ENCODE measurements around the gene GOLIM4.
A peak's percentile ranks its signal among the peaks of the same experiment; 100 is the strongest.

GOLIM4 gene

DNA sequence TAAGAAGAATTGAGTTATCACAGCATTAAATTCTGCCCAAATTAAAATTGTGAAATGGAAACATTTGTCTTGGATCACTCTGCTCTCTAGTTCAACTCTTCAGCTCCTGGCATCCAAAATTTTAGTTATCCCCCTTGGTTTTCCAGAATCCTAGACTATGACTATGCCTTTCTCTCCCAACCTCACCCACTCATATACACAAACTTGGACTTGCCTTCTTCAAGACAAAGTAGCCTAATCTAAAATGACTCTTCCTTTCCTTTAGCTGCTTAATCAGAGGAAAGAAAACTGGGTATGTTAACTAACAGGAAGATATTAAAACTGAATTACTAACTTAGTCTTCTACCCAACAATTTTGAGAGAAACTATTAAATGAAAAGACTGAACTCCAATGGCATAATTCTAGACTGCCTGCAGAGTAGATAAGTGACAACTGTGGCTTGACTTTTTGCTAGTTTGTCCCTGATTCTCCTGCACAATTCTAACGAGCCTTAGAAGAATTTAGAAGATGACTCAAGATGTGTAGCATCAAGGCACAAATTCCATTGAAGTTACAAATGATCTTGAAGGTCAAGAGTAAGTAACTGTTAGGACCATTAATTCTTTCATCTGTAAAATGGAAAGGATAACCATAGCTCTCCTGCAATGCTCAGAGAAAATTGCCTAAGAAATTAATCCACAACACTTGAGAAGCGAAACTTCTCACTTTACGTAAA, 5.2 kb upstream of the GOLIM4 start:
- DNase-seq (ENCODE audit: low read depth in 2 of 2), result no peak

DNA sequence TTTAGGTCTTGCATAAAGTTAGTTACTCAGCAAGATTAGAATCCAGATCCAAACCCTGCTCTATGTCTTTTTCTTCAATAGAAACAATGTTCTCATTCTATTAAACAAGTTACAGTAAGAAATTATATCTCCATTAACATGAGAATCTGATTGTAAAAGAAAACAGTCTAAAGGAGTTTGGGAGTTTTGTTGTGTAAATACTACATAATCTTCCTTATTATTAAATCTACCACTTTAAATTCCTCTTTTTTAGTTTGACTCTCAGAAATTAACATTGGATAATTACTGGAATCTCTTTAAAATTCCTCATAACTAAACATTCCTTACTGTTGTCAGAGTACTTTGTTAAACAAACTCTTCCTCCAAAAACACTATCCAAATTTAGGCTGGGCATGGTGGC, 1.7 kb upstream of the GOLIM4 start:
- DNase-seq (ENCODE audit: low read depth in 2 of 2), result no peak

DNA sequence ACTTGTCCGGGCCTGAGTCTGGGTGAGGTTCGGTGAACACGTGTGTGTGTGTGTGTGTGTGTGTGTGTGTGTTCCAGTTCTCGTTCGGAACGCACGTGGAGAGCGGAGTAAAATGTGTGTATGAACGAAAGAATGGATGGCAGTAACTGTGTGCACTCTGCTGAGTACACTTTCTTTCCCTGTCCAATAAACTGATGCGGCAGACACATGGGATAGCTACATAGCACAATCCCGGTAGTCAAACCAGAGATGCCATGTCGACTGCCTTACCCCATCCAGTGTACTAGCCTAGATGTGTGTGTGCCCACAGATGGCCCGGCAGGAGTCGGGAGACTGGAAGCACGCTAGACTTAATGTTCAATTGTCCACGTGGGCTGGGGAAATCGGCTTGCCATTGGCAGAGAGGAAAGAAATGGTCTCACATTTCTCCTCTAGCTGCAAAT, 507 bp upstream of the GOLIM4 start:
- DNase-seq (ENCODE audit: low read depth in 2 of 2), result no peak

DNA sequence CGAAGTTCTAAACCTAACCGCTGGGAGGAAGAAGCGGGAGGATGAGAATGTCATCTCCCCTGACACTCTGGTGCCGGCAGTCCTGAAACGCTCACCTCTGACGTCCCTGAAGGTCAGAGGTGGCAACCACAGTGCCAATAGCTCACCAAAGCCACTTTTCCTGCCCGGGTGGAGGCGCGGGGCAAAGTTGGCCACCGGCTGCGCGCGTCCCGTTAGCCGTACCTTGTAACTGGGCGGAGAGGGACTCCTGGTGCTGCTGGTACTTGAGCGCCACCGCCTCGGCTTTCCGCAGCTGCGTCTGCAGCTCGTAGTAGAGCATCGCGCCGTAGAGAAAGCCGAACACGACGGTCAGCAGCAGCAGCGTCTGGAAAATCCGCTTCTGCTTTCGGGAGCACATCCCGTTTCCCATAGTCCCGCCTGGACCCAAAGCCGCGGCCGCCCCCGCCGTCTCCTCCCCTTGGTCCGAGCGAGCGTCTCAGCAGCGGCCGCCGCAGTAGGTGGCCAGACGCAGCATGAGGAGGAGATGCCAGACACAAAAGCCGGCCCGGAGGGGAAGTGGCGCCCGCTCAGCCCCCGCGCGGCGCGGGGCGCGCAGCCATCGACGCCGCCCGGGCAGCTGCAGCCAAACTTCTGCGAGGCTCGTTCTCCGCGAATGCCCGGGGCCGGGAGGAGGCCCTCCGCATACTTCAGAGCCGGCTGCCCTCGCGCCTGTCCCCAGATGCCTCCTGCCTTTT, 680 bp downstream of the GOLIM4 start:
- DNase-seq (ENCODE audit: low read depth in 2 of 2), result peak; percentile 1

DNA sequence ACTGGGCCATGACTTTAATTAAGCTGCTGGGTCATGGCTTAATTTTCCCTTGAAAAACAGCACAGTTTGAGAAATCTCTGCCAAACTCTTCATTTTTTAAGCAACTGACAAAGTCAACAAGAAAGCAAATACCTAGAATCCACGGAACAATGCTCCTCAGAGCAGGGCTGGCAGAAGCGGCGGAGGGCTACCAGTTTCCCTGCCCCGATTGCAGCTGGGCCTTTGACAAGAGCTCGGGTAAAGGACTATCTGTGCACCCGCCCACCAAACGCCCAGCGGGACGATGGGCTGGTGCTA, 1.2 kb downstream of the GOLIM4 start:
- peak in 1 of 2 donors; percentile 14 for DNase-seq (ENCODE audit: low read depth in 2 of 2)

DNA sequence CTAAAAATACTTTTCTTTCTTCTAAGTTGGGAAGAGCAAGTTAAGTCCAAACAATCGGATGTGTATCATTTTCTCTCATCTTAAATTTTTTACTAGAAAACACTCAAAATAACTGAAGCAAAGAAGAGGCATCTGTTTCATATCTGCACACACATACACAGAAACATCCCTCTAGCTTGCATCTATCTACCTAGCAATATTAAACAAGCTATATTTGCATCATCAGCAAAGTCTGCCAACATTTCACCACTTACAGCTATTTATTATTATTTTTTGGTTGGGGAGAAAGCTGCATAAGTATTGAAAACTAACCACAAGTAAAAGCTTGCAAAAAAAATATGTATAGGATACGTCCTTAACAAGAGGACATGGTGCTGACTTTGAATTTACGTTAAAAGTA, 1.9 kb downstream of the GOLIM4 start:
- no peak for DNase-seq (ENCODE audit: low read depth in 2 of 2)

DNA sequence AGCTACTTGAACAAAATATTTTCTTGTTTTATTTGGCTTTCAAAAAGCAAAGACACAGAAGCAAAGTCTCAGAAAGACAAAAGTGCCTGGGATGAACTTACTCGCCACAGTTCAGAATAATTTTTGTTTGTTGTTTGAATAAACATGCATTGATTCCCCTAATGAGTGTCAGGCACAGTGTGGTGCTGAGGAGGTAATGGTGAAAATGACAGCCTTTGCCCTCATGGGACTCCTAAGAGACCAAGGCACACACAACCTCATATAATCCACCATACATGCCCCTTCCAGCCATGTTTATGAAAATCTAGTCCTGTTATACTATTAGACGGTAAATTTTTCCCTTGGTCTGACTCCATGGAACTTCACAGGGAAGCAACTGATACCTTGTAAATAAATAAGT, 2.5 kb downstream of the GOLIM4 start:
- no peak for DNase-seq (ENCODE audit: low read depth in 2 of 2)

DNA sequence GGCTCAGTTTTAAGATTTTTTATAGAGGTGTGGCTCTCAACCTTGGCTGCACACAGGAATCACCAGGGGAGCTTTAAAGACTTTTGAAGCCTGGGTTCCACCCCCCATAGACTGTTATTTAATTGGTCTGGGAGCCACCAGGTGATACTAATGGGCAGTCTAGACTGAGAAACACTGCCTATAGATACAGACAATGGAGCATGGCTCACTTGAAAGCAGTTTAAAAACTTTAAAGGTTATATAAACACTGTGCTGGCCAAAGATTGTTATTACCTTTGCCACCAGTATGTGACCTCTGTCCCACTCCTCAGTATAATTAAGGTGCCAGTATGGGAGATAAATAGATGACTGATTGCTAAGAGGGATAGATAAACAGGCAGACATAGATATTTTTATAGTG, 3.8 kb downstream of the GOLIM4 start:
- DNase-seq (ENCODE audit: low read depth in 2 of 2), result no peak

DNA sequence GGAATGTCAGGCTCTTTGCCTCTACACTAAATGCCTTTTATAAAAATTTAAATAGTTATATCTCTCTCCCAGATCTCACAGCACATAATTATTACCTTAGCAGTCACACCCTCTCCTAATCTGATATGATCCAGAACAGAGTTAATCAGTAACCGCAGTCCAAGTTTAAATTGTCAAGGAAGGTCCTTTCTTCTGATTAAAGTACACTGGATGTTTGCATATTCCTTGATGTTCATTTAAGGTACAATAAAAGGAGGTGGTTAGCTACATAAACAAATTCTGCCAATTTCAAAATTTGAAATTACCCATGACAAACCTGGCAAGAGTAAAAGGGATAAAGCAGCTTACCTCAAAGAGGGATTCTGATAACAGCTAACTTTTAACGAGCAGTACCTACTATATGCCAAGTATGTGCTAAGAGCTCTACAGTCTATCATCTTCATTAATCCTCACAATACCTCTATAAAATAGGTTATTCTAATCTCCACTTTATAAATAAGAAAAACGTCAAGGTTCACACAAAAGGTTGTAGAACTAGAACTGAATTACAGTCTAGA, 4.3 kb downstream of the GOLIM4 start:
- DNase-seq (ENCODE audit: low read depth in 2 of 2), result no peak

DNA sequence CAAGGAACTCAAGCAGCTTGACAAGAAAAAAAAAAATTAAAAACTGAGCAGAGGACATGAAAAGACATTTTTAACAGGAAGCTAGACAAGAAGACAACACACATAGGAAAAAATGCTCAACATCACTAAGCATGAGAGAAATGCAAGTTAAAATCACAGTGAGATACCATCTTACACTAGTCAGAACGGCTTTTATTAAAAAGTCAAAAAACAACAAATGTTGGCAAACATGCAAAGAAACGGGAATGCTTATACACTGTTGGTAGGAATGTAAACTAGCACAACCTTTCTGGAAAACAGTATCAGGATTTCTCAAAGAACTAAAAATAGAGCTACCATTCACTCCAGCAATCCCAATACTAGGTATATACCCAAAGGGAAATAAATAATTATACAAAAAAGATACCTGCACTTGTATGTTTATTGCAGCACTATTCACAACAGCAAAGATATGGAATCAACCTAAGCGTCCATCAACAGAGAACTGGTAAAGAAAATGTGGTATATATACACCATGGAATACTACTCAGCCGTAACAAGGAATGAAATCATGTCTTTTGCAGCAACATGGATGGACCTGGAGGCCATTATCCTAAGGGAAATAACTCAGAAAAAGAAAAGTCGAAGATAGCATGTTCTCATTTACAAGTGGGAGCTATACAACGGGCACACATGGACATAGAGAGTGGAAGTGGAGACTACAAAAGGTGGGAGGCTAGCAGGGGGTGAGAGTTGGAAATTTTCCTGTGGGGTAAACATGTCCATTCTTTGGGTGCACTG, 5.2 kb downstream of the GOLIM4 start:
- DNase-seq (ENCODE audit: low read depth in 2 of 2), result no peak

DNA sequence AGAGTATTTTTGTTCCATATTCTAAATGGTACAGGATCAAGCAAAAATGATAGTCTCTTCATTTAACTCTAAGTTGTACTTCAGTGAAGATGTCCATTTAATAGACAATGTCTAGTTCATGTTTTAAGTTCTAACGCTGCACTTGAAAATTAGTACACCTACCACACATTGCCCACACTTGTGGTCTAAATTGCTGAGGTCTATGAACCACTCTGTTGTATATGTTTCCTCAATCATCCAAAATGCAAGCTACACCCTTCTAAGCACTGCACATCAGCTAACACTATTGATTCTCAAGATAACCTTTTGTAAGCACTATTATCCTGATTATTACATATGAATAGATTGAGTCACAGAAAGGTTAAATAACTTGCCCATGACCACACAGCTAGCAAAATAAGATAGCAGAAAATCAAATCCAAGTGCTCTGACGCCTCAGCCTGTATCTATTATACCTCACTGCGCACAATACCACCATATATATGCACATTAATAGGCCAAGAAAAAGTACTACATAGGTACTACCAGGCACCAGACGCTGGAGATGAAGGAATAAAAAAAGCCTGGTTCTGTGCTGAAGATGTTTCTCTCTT, 6.4 kb downstream of the GOLIM4 start:
- DNase-seq (ENCODE audit: low read depth in 2 of 2), result no peak

DNA sequence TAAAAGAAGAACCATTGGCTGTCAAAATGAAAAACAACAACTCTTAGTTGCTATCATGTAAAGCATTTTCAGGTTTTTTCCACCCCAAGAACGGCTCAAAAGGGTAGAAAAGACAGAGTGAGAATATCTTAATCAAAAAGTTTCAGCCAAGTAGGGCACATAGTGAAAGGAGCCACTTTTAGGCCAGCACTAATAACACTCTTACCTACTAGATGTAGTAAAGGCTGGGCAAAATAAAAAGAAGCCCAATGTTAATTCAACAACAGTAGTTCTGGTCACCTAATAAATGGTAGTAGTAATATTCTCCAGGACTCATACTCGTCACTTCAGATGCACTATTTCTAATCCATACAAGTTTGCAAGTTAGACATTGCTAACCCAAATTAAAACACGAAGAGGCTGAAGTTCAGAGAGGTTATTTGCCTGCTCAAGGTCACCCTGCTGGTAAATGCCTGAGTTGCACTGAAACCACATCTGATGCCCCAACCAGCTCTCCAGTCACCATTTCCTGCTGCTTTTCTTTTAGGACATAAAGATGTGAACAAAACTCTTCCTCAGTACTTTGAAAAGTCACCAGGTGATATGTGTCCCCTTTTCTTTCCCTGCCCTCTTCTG, 7.5 kb downstream of the GOLIM4 start:
- no peak for DNase-seq (ENCODE audit: low read depth in 2 of 2)

DNA sequence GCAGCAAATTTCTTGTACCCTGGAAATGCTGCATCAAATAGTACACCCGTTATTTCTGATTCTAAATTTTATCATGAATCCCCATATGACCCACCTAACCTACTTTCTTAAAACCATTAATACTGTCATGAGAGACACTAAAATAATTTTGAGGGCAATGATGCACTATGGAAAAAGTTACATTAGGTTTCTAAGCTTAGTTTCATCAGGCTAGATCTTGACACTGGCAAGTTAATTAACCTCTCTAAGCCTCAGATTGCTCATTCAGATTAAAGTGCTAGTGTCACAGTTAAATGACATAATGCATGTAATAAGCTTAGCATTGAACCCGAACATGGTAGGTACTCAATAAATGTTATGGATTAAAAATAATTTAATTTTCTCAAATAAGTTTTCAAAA, 8.2 kb downstream of the GOLIM4 start:
- DNase-seq (ENCODE audit: low read depth in 2 of 2), result no peak

DNA sequence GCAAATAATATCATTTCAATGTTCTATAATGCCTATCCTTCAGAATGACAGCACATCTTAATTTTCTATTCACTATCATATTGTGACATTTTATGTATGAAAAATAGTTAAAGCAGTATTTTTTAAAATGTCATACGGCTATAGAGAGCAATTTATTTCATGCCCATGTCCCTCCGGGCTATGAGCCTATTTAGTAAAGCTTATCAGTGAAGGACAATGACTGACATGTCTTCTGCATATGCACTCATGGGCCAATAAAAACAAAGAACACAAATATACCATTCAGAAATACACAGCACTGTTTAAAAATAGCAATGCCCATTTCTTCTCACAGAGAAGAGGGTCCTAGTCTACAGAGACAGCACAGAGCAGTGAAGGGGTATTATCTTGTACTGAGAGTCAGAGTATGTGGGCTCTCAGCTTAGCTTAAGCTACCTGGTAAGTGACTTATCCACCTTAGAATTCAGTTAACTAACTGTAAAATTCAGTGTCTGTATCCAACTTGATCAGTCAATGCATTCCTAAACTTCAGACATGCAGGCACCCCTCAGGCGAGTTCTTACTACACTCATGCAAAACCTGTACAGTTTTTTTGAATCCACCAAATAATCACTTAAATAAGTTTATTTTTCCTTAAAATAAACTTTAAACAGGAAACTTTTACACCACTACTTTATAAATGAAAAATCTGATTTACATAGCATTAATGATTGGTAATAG, 9.0 kb downstream of the GOLIM4 start:
- DNase-seq (ENCODE audit: low read depth in 2 of 2), result no peak

DNA sequence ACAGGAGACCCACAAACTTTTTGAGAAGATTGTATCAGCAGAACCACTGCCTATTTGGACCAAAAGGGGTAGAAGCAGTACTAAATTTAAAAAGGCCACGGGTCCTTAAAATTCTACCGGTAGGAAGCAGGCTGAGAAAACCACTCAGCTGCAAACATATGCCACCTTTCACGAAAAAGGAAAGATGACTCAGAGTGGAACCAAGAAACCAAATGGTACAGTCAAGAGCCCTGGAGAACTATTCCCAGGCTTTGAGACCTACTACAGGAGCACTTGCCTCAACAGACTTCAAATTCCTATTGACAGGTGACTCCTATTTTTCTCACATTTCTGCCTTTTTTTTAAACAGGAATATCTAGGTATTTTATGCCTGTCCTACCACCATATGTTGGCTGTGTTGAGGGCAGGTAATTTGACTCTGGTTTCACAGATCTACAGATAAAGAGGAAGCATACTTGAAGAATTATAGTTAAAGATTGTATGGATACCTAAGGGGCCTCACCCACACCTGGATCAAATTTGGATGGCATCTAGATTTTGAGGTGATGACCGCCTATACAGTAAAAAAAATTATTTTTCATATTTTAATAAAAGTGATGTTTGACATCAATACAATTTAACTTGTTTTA, 10.1 kb downstream of the GOLIM4 start:
- no peak for DNase-seq (ENCODE audit: low read depth in 2 of 2)

DNA sequence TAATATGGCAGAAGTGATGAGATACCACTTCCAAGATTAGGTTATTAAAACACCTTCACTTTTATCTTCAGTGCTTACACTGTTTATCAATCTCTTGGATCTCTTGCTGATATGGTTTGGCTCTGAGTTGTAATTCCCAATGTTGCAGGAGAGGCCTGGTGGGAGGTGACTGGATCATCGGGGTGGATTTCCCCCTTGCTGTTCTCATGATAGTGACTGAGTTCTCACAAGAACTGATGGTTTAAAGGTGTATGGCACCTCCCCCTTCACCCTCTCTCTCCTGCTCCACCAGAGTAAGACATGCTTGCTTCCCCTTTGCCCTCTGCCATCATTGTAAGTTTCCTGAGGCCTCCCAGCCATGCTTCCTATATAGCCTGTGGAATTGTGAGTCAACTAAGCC, 11.8 kb downstream of the GOLIM4 start:
- DNase-seq (ENCODE audit: low read depth in 2 of 2), result no peak

DNA sequence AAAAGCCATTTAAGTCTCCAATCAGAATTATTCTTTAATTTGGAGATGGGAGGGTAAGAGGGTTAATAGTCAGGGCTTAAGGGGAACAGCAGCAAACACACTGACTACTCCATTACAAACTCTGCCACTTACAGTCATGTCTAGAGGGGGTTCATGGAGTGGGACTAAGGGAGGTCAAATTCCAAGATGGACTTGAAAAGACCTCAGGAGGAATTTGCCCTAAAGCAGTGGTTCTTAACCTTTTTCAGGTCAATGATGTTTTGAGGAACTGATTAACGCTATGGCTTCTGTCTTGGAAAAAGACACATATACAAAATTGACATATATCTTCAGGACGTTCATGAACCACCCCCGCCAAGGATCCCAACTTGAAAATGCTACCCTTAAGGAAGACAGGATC, 13.9 kb downstream of the GOLIM4 start:
- no peak for DNase-seq (ENCODE audit: low read depth in 2 of 2)

DNA sequence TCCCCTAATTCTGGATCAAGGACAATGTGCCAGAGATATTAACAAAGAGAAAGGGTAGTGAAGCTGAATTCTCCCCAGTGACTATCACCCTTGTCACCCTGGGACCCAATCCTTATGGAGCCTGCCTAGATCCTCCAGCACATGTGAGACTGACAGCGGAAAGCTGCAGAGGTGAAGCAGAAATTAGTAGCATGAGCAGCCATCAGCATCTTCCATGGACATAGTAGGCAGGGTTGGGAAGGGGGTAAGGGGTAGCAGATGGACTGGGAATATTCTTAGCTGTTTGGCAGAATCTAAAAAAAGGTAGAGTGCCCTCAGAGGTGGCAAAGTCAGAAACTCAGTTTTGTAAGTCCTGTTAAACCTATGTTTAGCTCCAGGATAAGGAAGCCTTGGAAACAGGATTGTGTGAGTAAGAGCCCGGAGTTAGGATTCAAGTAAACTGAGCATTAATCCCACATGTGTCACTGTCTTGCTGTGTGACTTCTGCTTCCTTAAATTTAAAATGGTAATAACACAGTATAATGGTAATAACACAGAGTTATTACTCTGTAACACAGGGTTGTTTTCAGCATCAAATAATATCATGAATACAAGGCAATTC, 14.5 kb downstream of the GOLIM4 start:
- no peak for DNase-seq (ENCODE audit: low read depth in 2 of 2)

DNA sequence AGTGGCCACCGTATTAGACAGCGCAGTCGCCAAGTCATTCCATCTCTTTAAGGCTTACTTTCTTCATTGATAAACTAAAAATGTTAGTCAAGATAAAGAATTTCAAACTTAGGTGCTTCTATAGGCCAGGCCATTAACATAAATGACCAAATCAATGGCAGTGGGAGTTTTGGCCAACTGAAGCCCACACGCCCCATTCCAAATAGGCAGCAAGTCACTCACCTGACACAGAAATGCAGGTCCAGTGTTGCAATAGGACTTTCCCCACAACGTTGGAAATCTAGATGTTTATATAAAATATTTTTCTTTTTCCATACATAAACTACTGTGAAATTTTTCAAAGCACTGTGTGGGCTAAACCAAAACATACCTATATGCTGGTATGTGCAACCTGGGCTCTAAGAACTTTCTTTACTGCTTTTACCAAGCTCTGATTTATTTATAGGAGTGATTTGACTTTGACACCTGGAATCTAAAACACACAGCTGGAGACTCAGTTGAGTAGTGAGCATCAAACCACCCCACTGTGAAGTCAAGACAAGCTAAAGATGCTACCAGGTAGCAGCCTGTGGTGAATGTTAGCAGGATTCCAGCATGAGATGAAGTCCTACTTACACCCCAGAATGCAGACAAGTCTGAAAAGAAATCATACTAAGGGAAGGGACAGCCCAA, 15.1 kb downstream of the GOLIM4 start:
- DNase-seq (ENCODE audit: low read depth in 2 of 2), result no peak

DNA sequence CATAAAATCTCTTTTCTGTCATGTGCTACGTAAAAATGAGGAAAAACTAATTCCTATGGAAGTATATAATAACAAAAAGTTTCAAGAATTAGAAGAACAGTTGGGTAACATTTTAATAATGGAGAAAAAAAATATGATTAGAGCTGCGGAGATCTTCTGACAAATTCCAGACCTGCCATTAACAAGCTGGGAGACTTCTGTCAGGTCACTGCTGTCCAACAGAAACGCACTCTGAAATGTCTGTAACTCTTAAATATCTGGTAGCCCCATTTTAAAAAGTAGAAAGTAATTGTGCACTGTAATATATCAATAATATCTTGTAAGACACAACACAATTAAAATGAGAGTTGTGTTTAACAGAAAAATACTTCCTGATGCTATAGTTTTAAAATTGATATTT, 15.7 kb downstream of the GOLIM4 start:
- DNase-seq (ENCODE audit: low read depth in 2 of 2), result no peak

Measured in stimulated activated CD4-positive, alpha-beta T cell treated with anti-CD3 and anti-CD28 coated beads, Interleukin-15, amount 100 ng/mL, for 48 hours (primary cell).